GM18868 (cell line): ENCODE measurements around the gene AOC3.

Experiments
- ATAC-seq: cut with Tn5 transposase; IDR thresholded peaks from one replicate; pipeline ENCODE4 v1.9.1; 2021; ENCODE audit warnings: mild to moderate bottlenecking, moderate library complexity; ENCODE audit not compliant: unreplicated experiment

The AOC3 gene

DNA sequence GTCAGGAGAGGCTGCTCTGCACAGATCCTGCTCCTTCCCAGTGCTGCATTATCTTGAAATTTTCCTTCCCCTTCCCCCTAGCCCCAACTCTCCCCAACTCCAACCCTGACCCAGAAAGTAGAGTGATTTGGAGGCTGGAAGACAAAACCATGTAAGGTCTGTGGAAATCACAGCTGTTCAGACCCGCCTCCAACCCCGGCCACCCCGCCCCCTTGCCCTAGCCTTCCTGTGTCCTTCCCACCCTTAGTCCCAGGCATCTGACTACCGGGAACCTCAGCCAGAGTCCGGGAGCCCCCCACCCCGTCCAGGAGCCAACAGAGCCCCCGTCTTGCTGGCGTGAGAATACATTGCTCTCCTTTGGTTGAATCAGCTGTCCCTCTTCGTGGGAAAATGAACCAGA, at the start of gene AOC3:
Gene AOC3, plus strand, starts transcription at position 246 of the 400 bp plus-strand sequence. Its CDS starts 145 bp downstream, at position 391.
- ATAC-seq: no peak

DNA sequence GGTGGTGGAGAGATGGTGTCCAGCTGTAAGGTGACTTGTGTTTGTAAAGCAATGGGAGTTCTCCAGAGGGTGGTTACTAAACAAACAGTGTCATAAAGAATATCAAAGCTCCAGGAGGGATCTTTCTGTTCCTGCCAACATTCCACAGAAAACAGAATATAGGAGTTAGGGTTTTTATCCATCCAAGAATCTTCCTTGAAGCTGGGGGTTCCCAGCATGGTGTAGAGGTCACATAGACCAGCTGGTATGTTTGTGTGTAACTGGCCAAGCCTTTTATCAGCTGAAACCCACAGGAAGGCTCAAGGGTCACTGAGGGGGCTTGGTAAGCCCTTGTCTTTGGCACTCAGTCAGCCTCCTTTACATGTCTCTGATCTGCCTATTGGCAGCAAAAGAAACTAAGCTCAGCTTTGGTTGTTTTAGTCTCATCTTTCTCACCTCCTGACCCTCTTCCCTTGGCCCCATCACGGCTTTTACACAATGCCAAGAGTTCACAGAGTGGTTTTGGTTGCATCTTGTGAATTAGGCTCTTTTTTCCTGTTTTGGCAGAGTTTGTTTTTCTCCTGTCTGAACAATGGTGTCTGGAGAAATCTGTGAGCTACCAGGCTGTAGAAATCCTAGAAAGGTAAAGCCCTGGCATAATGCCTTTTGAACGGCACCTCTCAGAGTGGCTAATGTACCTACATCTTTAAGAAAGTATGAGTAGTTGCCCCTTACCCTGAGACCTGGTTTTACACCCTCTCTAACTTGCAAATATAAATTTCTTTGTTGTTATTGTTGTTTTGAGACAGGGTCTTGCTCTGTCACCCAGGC, 47.7 kb upstream of the AOC3 start:
- no peak for ATAC-seq

DNA sequence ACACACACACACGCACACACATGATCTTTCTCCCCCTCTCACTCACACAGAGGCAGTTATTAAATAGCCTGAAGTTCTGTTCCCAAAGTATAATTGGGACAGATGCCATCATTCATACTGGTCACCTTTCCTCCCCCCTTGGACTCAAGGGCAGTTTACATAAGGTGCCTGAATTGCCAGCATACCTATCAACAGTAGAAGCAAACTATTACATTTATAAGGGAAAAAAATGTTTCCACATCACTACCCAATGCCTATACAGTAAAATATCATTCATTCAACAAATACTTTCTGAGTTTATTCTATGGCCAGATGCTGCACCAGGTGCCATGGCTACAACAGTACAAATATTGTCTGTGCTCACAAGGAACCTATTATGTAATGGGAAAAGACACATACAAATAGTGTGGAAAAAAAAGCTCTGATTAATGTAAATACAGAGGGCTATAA, 46.1 kb upstream of the AOC3 start:
- no peak for ATAC-seq

DNA sequence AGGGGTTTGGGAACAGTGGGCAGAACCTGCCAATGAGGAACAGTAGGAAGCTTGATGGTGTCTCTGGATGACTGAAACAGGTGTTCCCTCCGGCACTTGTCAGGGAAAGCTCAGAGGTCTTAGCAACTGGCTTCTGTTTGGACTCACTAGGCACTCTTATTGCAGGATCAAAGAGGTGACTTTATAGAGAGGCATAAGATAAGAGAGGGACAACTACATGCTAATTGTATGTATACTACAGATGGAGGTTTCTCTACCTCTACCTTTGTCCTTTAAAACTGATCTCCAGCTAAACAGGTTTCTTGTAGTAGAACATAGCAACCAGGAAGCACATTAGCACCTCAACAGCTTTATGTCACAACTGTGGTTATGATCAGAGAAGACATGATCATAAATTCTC, 44.8 kb upstream of the AOC3 start:
- ATAC-seq: no peak

GRCh38 chr17:42809250-42809649, 41.7 kb upstream of the AOC3 start:
- ATAC-seq: no peak

- no peak for ATAC-seq
Measured at GRCh38 chr17:42814633-42815399, 36.2 kb upstream of the AOC3 start.

DNA sequence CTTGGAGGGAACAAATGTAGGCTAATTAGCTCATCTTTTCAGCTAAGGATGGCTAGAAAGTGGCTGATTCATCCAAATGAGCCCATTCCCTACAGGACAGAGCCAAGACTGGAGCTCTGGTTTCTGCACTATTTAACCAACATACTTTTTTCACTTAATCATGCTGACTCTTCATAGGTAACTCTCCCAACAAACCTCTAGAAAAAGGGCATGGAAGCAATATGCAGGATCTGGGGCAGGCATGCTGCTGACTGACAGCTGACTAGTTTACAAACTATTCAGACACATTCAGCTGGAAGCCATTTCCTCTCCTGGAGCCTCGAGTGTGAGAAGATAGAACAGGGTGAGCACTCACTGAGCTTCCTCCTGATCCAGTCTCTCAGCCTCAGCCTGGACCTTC, 33.1 kb upstream of the AOC3 start:
- no peak for ATAC-seq

- no peak for ATAC-seq
Measured at GRCh38 chr17:42818379-42818778, 32.6 kb upstream of the AOC3 start.

- ATAC-seq: no peak
Measured at GRCh38 chr17:42819939-42820535, 31.0 kb upstream of the AOC3 start.

GRCh38 chr17:42821176-42821575, 29.8 kb upstream of the AOC3 start:
- ATAC-seq: no peak

- ATAC-seq: no peak
Measured at GRCh38 chr17:42827472-42827871, 23.5 kb upstream of the AOC3 start.

DNA sequence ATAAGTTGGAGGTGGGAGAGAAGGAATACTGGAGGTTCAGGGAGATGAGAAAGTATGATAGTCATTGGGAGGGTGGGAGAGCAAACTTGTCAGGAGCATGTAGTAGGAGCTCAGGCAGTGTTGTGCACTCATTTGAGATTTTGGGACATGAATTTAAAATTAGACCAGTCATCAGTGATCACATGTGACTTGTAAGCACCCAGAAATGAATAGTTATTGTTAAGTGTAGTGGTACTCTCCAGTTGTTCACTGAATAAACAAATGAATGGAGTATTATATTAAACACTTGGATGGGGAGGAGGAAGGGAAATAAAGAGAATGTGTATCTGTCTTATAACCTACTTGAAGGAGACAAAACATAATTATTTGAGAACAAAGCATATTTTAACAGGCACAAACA, 20.0 kb upstream of the AOC3 start:
- ATAC-seq: no peak

DNA sequence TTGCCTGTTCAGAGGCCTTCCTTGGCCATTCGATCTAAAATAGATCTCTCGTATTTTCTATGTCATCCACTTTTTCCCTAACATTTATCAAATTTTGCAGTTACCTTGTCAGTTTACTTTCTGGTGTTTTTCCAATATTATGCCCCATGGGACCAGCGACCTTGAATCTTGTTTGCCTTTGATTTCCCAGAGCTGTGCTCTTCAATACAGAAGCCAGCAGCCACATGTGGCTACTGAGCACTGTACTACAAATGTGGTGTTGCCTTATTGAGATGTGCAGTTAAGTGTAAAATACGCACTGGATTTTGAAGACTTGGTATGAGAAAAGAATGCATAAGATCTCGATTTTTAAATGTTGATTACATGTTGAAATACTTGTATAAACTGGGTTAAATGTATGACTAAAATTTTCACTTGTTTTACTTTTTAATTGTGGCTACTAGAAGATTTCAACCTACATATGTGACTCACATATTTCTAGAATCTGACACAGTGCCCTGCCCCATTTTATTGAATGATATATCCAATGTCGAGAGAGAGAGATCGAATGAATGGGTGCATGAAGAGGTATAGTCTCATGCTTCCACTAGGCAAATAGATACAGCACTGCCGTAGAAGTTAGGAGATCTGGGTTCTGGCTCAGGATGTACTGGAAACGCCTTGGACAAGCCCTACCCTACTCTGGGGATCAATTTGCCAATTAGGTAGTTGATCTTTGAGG, 18.6 kb upstream of the AOC3 start:
- no peak for ATAC-seq

GRCh38 chr17:42832934-42833766, 17.8 kb upstream of the AOC3 start, which contains the start of gene PSME3:
Gene PSME3 (plus strand): TSS chr17:42833397. CDS start chr17:42833632, 235 bp downstream.
- peak; percentile 74 for ATAC-seq

DNA sequence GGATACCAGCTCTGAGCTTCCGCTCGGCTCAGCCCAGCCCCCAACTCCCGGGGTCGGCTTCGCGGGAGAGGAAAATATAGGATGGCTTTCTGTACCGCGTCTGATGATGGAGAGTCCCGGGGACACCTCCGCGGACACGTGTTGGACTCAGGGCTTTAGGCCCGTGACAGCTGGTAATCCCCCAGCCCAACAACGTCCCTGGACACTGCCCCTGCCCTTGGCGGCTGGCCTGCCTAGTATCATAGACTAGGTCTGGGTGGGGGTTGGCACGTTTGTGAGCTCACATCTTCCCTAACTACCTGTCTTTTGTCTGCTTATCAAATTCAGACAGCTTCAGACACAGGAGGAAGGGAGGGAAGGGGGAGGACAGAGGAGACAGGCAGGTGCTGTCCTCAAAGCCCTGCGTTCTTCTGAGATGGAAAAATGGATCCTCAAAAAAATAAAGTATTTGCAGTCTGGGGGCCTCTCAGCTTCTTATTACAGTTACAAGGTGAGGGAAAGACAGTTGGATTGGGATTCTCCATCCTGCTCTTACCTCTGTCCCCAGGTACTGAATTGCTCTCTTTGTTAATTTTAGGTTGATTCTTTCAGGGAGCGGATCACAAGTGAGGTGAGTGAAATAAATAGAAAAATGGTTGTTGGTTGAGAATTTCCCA, 17.1 kb upstream of the AOC3 start:
- ATAC-seq: no peak

GRCh38 chr17:42835732-42836131, 15.3 kb upstream of the AOC3 start:
- ATAC-seq: no peak

DNA sequence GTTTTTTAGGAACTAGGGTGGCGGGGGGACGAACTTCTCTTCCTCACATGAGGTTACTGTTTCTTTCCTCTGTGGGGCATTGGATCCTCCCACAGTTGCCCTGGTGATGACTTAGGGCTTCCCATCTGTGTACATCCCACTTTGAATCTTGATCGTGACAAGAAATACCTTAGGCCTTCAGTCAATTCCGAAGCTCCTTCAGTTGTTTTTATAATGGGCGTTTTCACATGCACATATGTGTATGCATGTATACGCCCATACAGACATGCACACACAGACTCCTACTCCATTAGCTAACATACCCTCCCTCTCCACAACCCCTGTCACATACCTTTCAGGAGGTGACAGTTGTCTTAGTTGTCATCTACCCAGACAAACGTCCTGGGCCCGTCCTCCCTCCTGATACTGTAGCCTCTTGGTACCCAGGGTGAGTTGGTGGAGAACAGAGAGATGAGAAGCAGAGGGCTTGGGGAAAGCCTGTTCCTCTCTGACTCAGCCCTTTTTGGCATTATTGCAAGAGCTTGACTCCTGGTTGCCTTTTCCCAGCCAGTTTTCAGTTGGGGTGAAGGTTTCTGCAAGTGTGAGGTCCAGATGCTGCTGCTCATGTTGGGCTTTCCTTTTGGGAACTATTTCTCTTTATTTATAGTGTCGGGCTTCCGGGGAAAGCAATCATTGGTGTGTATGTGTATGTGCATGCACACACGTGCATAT, 8.9 kb upstream of the AOC3 start:
- no peak for ATAC-seq

DNA sequence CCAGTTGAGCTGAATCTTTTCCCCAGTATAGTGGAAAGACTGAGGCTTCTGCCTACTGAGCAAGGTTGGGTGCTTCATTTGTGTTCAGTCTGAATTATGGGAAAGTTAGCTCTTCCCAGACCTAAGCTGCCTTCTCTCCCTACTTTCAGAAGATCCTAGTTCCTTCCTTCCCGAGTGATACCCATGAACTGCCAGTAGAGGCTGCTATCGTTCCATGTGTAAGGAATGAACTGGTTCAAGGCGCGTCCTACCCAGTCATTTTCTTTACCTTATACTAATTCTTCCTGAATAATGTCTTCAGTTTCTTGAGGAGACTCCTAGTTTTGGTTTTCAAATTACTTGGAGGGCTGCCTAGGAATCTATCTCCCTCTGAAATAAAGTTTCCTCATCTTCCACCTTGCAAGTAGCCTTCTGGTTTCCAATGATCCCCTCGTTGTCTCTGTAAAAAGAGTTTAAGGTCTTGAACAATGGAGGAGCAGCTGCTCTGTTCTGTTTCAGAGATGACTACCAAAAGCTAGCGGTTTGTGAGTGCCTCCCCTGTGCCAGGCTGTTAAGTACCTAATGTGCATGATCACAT, 7.6 kb upstream of the AOC3 start:
- no peak for ATAC-seq

GRCh38 chr17:42844271-42844670, 6.7 kb upstream of the AOC3 start, which contains the start of gene AOC2:
Gene AOC2 (plus strand): TSS chr17:42844580. CDS start chr17:42844627, 47 bp downstream.
- ATAC-seq: no peak
